ENCODE data around the gene MAMSTR. TPM values are rescaled to one million over a fixed set of nuclear protein-coding genes. Genes with fewer than 3 reads are reported as not detected.

The MAMSTR gene
- total and polyA plus RNA-seq, 10 of the 15 experiments (the other 5 are each of a cell fraction or from before 2014, with no cell fraction given): 0.04 to 0.73 (median 0.31) TPM; not detected in 1

DNA sequence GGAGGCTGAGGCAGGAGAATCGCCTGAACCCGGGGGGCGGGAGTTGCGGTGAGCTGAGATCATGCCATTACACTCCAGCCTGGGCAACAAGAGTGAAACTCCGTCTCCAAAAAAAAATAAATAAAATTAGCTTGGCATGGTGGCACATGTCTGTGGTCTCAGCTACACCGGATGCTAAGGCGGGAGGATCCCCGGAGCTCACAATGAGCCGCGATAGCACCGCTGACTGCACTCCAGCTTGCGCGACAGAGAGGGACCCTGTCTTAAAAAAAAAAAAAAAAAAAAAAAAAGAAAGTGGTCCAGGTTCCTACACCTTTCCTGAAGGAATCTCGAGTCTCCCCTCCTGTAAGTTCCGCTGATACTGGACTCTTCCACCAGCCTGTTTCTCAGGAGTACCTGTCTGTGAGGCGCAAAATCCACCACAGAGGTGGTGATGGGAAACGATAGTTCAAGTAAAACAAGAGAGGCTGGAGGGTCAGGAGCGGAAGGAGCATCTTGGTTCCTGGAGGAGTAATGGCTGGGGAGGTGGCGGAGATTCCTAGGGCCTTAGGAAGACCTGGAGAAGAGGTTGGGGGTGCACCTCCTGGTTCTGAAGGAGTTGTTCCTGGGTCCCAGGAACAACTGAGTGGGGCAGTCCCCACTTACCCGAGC is 32.4 kb upstream of the MAMSTR start:
- Histone ChIP-seq H3K4me2 (ENCODE audit: control insufficient read depth, insufficient read depth) (no peak overlapping the region), H3K36me3 (ENCODE audit: control insufficient read depth in 2 of 2, insufficient read depth in 2 of 2, low read length in 1 of 2) (no peaks in the 10 kb centered on the region), H3K9me3 (replicated peaks; ENCODE audit: control insufficient read depth, insufficient read depth, low read length) (no peaks in the 10 kb centered on the region; the same call in 2 of the 3 replicates), H3K4me3 (no peak overlapping the region), H2AFZ (ENCODE audit: control insufficient read depth, low read depth, low read length) (no peak overlapping the region), H3K4me1 (ENCODE audit: control insufficient read depth, insufficient read depth, low read length) (no peaks in the 10 kb centered on the region), H3K27ac (ENCODE audit: control insufficient read depth, insufficient read depth) (no peak overlapping the region), H3K27me3 (replicated peaks in 1 of 2; ENCODE audit: control insufficient read depth in 2 of 2, insufficient read depth in 2 of 2, low read length in 1 of 2) (peaks cover 2 to 6% of the 10 kb centered on the region in 2 experiments; a peak in 3 of 4 replicates), H4K20me1 (ENCODE audit: control insufficient read depth, insufficient read depth) (no peaks in the 10 kb centered on the region), H3K79me2 (ENCODE audit: control insufficient read depth, insufficient read depth, low read length) (no peaks in the 10 kb centered on the region), H3K9ac (ENCODE audit: control insufficient read depth, insufficient read depth, low read length) (no peak overlapping the region)
- ChIA-PET SMC1A (ENCODE audit: uncharacterized antibody, unreplicated experiment) (no interaction called here), CTCF (no interaction called here), POLR2A (interaction anchor here (0.6 kb wide), 1 partner anchor 42 kb away, joined by 3 read pairs; no protein-coding TSS in a partner anchor), RAD21 (ENCODE audit: unreplicated experiment) (no interaction called here)
- DNase-seq (ENCODE audit: low read depth, low spot score) (no peak), ATAC-seq (no peak), FAIRE-seq (no peak)
- WGBS (ENCODE audit: insufficient coverage, insufficient replicate concordance, low lambda C conversion rate, missing lambda C conversion rate): 26% methylated on average over 19 of the region's 20 CpGs
- in situ Hi-C loops (cut with MboI) (no loop called here), intact Hi-C loops (cut with micrococcal nuclease; ENCODE audit: unreplicated experiment) (no loop called here)
- BruUV-seq (replicated peaks): no TSS peak
- TF ChIP-seq, protein P1, sequence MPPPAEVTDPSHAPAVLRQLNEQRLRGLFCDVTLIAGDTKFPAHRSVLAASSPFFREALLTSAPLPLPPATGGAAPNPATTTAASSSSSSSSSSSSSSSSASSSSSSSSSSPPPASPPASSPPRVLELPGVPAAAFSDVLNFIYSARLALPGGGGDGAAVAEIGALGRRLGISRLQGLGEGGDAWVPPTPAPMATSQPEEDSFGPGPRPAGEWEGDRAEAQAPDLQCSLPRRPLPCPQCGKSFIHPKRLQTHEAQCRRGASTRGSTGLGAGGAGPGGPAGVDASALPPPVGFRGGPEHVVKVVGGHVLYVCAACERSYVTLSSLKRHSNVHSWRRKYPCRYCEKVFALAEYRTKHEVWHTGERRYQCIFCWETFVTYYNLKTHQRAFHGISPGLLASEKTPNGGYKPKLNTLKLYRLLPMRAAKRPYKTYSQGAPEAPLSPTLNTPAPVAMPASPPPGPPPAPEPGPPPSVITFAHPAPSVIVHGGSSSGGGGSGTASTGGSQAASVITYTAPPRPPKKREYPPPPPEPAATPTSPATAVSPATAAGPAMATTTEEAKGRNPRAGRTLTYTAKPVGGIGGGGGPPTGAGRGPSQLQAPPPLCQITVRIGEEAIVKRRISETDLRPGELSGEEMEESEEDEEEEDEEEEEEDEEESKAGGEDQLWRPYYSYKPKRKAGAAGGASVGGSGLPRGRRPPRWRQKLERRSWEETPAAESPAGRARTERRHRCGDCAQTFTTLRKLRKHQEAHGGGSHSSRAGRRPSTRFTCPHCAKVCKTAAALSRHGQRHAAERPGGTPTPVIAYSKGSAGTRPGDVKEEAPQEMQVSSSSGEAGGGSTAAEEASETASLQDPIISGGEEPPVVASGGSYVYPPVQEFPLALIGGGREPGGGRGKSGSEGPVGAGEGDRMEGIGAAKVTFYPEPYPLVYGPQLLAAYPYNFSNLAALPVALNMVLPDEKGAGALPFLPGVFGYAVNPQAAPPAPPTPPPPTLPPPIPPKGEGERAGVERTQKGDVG (CRISPR knock-in tag; IDR thresholded peaks at IDR 0.05): no peak
- no peak for TF ChIP-seq MEF2B (IDR thresholded peaks at IDR 0.05; ENCODE audit: partially characterized antibody, poor library complexity, severe bottlenecking)
